ENCODE measurements around the gene CENPS. TPM values are rescaled to one million over a fixed set of nuclear protein-coding genes. Genes with fewer than 3 reads are reported as not detected.

Gene CENPS
- 39.8 and 45.0 TPM in 2 replicates for total RNA-seq (2014; rRNA removed; shearing (Covaris generic); ENCODE audit: low replicate concordance)

DNA sequence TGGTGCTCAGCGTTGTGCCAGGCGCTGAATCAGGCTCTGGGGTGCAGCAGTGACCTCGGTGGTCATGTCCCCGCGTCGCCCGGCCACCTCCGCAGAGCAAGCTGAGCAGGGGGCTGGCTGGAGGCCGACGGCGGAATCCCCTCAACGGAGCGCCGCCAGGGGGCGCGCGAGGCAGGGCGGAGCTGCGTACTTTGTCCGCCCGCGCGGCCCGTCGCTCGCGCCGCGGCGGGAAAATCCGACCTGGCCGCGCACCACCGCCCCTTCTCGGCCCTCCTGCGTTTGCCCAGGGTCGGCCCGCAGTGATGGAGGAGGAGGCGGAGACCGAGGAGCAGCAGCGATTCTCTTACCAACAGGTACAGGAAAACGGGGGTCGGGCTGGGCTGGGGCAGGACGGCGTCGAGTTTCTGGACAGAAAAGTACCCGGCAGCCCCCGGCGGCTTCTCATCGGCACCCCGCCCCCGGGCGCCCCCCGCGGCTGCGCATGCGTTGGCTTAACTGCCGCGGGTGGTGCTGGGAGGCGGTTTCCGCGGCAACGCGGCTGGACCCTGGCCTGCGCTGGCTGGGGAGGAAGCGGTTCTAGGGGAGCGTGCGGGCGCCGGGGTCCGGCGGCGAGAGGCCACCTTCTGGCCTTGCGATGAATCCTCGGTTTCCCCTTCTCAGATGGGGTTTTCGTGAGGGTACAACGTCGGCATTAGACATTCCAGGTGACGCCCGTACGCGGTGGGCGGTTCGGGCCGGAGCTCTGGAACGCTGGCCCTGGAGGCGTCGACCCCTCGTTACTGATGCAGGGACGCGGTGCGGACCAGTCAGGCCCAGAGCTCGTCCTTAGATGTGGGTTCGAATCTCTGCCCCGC is at the start of gene CENPS:
TSS of gene CENPS (plus strand) at position 218 of the 854 bp plus-strand sequence. CDS start at position 303, 85 bp downstream.
- peak; percentile 88 for DNase-seq (ENCODE audit: low read depth)
- in situ Hi-C loops (cut with HindIII; ENCODE audit: low pct_unique_long_range_greater_than_20kb, low sequenced_read_pairs), result no loop called here

DNA sequence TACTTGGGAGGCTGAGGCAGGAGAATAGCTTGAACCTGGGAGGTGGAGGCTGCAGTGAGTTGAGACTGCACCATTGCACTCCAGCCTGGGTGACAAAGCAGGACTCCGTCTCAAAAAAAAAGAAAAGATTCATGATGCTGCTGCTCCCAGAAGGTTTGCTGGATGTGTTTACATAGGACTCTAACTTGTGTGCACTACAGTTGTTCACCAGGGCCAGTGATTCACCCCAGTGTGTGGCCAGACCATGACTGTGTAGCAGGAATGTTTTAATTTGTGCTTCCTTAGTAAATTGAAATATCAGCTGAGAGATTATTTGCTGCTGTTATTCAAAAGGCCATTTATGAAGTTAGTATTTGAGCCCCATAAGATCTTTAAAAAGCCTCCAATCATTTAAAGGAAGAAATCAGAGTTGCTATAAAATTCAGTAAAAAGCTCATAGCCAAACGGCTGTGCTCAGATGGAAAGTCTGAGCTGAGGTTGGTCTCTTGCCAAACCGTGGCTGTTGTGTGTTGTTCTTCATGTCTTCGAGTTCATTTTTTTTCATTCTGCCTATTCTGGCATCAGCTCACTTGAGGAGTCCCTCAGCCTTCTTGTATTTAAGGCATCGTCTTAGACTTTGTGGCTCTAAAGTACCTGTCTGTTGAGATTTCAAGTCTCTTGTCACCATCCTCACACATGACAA is 49.5 kb upstream of the CENPS start:
- DNase-seq (ENCODE audit: low read depth), result peak; percentile 54
- in situ Hi-C loops (cut with HindIII; ENCODE audit: low pct_unique_long_range_greater_than_20kb, low sequenced_read_pairs), result no loop called here

DNA sequence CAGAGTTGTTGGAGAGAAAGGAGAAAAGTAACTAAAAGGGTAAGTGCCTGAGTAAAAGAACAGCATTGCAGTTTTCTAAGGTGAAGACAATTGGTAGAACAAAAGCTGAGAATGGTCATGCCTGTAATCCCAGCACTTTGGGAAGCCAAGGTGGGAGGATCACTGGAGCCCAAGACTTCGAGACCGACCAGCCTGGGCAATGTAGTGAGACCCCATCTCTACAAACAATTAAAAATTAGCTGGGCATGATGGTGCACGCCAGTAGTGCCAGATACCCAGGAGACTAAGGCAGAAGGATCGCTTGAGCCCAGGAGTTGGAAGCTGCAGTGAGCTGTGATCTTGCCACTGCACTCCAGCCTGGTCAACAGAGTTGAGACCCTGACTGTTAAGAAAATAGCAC is 46.6 kb upstream of the CENPS start:
- in situ Hi-C loops (cut with HindIII; ENCODE audit: low pct_unique_long_range_greater_than_20kb, low sequenced_read_pairs), result no loop called here
- DNase-seq (ENCODE audit: low read depth), result no peak

DNA sequence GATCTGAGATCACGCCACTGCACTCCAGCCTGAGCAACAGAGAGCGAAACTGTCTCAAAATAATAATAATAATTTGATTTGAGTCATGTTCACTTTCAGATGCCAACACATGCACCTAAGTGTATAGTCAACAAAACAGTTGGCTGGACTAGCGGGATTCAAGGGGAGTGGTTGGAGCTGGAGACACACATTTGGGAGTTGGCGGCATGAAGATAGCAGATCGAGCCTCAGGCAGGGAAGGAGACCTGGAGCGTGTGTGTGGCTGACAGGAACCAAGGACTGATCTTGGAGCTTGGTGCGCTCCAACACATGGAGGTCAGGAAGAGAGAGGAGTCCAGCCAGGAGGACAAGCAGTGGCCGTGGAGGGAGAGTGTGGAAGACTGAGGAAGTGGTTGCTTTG is 46.0 kb upstream of the CENPS start:
- in situ Hi-C loops (cut with HindIII; ENCODE audit: low pct_unique_long_range_greater_than_20kb, low sequenced_read_pairs), result no loop called here
- no peak for DNase-seq (ENCODE audit: low read depth)

DNA sequence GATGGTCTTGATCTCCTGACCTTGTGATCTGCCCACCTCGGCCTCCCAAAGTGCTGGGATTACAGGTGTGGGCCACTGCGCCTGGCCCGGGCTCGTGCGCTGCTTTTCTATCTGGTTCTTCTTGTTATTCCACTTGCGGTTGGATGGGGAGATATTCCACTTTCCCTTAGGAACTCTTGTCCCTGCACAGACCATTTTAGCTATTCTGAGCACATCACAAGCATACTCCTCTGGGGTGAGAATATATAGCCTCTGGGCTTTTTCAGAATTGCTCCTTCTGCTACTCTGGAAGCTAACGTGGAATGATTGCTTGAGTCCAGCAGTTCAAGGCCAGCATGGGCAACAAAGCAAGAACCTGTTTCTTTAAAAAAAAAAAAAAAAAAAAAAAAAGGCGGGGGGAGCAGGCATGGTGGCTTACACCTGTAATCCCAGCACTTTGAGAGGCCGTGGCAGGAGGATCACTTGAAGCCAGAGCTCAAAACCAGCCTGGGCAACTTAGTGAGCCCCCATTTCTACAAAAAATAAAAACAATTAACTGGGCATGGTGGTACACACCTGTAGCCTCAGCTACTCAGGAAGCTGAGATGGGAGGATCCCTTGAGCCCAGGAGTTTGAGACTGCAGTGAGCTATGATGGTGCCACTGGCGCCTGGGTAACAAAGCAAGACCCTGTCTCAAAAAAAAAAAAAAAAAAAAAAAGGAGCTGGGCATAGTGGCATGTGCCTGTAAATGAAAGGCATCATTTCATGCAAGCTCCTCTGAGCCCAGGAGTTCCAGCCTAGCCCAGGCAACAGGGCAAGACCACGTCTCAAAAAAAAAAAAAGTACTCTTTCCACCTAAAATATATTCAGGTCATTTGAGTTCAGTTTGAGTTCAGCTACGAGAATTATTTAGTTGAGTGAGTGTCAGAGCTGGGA is 43.2 kb upstream of the CENPS start:
- in situ Hi-C loops (cut with HindIII; ENCODE audit: low pct_unique_long_range_greater_than_20kb, low sequenced_read_pairs), result no loop called here
- no peak for DNase-seq (ENCODE audit: low read depth)

DNA sequence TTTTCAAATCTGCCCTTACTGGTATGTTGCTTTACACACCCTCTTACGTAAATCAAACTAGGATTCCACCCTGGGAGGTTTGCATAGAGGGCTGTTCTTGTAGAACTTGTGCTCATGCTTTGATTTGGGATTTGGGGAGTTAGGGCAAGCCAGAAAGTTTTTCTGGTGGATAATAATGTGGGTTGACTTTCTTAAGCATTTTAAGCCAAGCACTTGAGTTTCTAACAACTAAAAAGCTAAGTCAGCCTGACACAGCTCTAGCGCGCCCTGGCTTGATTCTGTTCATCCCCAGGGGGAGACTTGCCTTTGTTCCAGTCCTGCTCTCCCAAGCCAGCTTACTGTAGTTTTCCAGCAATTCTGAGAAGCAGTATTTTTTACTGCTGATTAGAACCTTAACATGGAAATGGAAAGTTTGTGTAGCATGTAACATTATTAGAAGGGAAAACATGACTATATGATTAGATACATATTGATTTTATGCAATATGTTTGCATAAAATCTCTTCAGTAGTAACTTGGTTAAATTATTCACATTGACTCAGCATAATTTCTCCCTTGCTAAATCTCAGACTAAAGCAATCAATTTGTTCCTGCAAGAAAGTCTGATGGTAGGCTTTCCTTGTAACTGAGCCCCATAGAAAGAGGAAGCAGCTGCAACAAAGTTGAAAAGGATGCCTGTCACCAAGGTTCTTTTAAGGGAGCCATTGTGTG is 42.4 kb upstream of the CENPS start:
- peak; percentile 76 for DNase-seq (ENCODE audit: low read depth)
- in situ Hi-C loops (cut with HindIII; ENCODE audit: low pct_unique_long_range_greater_than_20kb, low sequenced_read_pairs), result no loop called here

DNA sequence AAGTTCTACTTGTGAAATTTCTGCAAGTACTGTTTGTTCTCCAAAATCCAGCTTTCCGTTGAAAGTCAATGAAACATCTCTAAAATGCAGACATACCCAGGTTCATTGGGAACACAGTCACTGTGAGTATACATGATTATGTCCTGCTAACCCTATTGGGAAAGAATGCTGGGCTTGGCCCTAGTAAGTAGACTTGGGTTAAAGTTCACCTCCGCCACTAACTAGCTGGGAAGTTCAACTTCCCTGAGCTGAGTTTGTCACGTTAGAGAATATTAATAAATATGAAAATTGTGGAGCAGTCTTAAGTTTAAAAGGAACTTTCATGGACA is 41.9 kb upstream of the CENPS start:
- no peak for DNase-seq (ENCODE audit: low read depth)
- in situ Hi-C loops (cut with HindIII; ENCODE audit: low pct_unique_long_range_greater_than_20kb, low sequenced_read_pairs), result no loop called here

DNA sequence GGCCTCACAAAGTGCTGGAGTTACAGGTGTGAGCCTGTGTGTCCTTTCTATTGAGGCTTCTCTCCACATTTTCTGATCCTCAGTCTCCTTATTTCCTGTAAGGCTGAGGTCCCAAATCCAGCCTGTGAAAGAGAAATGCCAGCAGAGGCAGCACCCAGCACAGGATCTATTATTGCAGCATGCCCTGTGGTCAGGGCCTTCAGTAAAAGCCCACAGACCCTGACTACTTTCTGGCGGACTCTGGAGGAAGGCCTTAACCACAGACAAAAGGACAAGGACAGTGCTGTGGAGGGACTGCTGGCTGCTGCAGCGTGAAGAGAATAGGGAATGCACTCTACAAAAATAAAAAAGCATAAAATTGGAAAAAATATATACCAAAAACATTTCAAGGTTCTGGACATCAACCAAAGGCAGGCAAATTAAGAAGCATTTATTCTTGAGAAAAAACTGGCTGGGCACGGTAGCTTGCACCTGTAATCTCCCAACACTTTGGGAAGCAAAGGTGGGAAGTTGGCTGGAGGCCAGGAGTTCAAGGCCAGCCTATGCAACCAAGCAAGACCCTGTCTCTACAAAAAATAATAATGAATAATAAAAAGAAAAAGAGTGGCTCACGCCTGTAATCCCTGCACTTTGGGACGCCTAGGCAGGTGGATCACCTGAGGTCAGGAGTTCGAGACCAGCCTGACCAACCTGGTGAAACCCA is 40.8 kb upstream of the CENPS start:
- no peak for DNase-seq (ENCODE audit: low read depth)
- in situ Hi-C loops (cut with HindIII; ENCODE audit: low pct_unique_long_range_greater_than_20kb, low sequenced_read_pairs), result no loop called here

DNA sequence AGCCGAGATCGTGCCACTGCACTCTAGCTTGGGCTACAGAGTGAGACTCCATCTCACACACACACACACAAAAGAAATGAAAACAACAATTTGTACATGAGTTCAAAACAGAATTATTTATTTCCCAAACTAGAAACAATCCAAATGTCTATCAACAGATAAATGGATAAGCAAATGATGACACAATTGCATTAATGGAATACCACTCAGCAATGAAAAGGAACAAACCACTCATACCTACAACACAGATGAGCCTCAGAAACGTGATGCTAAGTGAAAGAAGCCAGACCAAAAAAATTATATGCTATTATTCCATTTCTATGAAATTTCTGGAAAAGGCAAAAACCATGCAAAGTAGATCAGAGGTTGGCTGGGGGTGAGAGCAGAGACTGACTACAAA is 33.4 kb upstream of the CENPS start:
- DNase-seq (ENCODE audit: low read depth), result no peak
- in situ Hi-C loops (cut with HindIII; ENCODE audit: low pct_unique_long_range_greater_than_20kb, low sequenced_read_pairs), result no loop called here

DNA sequence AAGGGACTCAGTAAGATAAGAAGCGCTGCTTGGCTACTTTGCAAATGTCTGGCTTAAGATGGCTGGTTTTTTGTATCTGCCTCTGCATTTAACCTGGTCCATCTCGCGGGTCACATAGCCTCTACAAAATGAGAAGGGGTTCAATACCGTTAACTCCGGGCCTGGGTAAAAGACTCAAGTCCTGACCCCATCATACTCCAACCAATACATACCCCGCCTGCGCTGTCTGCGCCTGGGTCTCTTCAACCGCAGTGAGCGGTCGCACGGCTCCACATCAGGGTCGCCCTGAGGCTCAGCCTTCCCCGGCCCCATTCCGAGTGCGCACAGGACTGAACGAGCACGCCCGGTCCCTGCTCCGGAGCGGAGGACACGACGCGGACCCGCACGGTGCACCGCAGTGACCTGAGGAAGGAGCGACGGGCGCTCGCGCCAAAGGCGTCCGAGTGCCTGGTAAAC is 31.9 kb upstream of the CENPS start:
- no peak for DNase-seq (ENCODE audit: low read depth)
- in situ Hi-C loops (cut with HindIII; ENCODE audit: low pct_unique_long_range_greater_than_20kb, low sequenced_read_pairs), result no loop called here

DNA sequence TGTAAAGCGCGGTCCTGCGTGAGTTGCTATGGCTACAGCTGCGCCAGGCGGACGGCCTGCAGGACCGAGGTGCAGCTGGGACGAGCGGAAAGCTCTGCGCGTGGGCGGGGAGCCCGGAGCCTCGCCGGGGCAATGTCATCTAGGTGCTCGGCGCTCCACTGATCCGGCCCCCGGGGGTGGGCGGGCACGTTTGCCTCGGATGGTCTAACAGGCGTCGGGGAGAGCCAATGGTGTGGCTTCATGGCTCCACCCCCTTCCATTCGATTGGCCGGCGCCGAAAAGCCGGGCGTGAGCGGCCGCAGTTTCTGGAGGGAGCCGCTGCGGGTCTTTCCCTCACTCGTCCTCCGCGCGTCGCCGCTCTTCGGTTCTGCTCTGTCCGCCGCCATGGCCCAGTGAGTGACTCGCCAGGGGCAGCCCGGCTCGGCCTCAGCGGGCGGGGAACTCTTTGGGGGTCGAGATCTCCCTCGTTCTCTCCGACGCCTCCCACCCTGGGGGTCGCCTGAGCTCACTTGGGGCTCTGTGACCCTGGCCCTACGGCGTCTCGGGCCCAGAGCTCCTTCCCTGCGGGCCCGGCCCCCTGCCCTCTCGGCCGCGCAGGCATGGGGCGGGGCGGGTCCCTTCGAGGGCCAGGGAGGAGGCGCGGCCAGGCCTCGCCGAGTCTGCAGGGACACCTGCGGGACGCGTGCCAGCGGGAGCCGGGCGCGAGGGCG is 31.3 kb upstream of the CENPS start, which contains the start of gene PGD:
TSS of gene PGD (plus strand) at position 331 of the 710 bp plus-strand sequence. CDS start at position 385, 54 bp downstream.
- DNase-seq (ENCODE audit: low read depth), result peak; percentile 98
- in situ Hi-C loops (cut with HindIII; ENCODE audit: low pct_unique_long_range_greater_than_20kb, low sequenced_read_pairs), result no loop called here

DNA sequence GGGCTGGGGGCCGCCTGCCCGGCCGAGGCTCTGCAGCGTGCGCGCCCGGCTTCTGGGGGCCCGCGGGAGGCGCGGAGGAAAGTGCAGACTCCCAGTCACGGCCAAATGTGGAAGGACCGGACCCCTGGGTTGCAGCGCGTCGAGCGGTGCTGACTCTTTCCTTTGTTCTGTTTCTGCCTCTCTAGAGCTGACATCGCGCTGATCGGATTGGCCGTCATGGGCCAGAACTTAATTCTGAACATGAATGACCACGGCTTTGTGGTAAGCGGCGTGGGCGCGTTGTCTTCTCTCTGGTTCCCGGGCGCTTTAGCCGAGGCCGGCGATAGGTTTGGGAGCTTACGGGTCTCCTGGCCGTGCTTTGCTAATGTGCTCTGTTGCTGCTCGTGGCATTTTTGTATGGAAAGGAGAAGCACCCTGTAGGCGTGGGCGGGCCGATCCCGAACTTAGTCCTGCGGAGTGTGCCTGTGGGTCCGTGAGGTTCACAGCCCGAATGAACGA is 30.7 kb upstream of the CENPS start:
- DNase-seq (ENCODE audit: low read depth), result no peak
- in situ Hi-C loops (cut with HindIII; ENCODE audit: low pct_unique_long_range_greater_than_20kb, low sequenced_read_pairs), result no loop called here

DNA sequence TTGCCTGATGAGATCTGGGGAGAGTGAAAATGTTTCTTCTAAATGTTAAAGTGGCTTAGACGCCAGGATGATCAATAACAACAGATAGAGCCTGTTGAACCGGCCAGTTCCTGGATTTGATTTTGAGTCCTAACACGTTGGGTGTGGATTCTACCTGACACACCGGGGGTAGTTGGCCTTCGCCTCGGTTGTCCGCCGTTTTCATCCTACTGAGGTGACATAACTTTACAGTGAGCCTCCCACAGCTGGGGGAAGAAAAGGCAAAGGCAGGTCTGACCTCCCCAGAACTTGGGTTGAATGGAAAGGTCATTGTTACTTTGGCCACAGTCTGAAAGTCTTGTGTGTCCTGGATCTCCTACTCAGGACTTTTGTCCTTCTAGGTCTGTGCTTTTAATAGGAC is 30.2 kb upstream of the CENPS start:
- no peak for DNase-seq (ENCODE audit: low read depth)
- in situ Hi-C loops (cut with HindIII; ENCODE audit: low pct_unique_long_range_greater_than_20kb, low sequenced_read_pairs), result no loop called here

DNA sequence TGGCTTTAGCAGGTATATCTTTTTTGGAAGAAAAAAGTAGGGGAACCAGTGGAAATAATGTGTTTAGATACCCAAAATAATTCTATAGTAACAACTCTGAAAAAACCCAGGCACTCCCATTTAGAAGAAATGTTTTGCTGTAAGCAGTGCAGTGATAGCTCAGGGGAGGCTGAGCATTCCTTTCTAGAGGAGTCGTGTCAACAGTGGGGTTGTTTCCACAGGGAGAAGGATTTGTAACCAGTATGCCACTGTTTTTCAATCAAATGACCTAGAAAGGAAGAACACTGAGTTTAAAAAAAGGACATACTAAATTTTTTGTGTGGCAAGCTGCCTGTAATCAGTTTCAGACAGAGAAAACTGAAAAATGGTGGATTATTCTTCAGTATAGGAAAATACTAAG is 29.0 kb upstream of the CENPS start:
- DNase-seq (ENCODE audit: low read depth), result no peak
- in situ Hi-C loops (cut with HindIII; ENCODE audit: low pct_unique_long_range_greater_than_20kb, low sequenced_read_pairs), result no loop called here

DNA sequence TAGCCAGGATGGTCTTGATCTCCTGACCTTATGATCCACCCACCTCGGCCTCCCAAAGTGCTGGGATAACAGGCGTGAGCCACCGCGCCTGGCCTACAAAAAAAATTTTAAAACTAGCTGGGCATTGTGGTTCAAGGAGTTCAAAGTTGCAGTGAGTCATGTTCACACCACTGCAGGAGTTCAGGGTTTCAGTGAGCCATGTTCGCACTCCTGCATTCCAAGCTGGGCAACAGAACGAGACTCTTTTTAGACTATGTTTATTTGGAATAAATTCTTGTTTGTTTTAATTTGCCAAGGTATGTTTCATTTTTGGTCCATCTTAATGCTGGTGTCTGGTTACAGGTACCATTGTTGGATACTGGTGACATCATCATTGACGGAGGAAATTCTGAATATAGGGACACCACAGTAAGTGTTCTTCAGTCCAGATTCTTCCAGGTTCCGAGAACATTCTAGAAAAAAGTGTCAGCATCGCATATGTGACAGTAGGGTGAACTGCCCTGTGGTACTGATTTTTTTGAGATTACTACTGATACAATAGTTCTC is 27.4 kb upstream of the CENPS start:
- in situ Hi-C loops (cut with HindIII; ENCODE audit: low pct_unique_long_range_greater_than_20kb, low sequenced_read_pairs), result no loop called here
- no peak for DNase-seq (ENCODE audit: low read depth)

DNA sequence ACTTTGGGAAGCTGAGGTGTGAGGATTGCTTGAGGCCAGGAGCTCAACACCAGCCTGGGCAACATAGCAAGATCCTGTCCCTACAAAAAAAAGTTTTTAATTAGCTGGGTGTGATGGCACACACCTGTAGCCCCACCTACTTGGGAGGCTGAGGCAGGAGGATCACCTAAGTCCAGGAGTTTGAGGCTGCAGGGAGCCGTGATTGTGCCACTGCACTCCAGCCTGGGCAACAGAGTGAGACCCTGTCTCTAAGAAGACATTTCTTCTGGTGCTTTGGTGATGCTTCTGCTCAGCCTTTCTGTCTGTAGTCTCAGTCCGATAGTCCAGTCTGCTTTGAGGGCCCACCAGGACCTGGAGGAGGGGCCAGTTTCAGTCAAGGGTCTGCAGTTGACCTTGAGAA is 23.0 kb upstream of the CENPS start:
- in situ Hi-C loops (cut with HindIII; ENCODE audit: low pct_unique_long_range_greater_than_20kb, low sequenced_read_pairs), result no loop called here
- no peak for DNase-seq (ENCODE audit: low read depth)
